Uterus (tissue), 4 donors: Measurements from ENCODE around the gene SLC9B1. TPM values are rescaled to one million over a fixed set of nuclear protein-coding genes. Genes with fewer than 3 reads are reported as not detected.

Source experiments
- DNase-seq, 2 donors: peaks; one replicate each; pipeline ENCODE4 v3.0.0-alpha.2; 2019 to 2020
- H3K27ac ChIP-seq, 2 donors: fragments of 200-600 bp; sonication (generic); 1 replicate in 1 of 2; 2 replicates in 1 of 2; pipeline ENCODE4 v1.5.1; 2016 to 2018
- H3K27me3 ChIP-seq, 2 donors: fragments of 200-600 bp; sonication (generic); one replicate each; pipeline ENCODE4 v1.5.1; 2018 to 2019; ENCODE audit warnings: control low read depth in 1 of 2
- H3K36me3 ChIP-seq, 2 donors: fragments of 200-600 bp; sonication (generic); one replicate each; pipeline ENCODE4 v1.5.1; 2019; ENCODE audit warnings: control low read depth in 1 of 2
- H3K4me1 ChIP-seq, 2 donors: fragments of 200-600 bp; sonication (generic); one replicate each; pipeline ENCODE4 v1.5.1; 2018 to 2019; ENCODE audit warnings: control low read depth in 1 of 2
- H3K4me3 ChIP-seq, 2 donors: fragments of 200-600 bp; sonication (generic); 1 replicate in 1 of 2; 2 replicates in 1 of 2; pipeline ENCODE4 v1.5.1; 2018 to 2019; ENCODE audit warnings: mild to moderate bottlenecking in 1 of 2
- H3K9me3 ChIP-seq, 2 donors: fragments of 200-600 bp; sonication (generic); one replicate each; pipeline ENCODE4 v1.5.1; 2019; ENCODE audit warnings: control low read depth in 1 of 2
- POLR2A ChIP-seq, 2 donors: fragments of 450-650 bp; IDR thresholded peaks; one replicate each; pipeline ENCODE4 v1.6.1; 2016; ENCODE audit warnings: antibody characterized with exemption in 2 of 2, mild to moderate bottlenecking in 1 of 2, moderate library complexity in 1 of 2
- intact Hi-C: fragments of 100-400 bp; cut with DNase I; formaldehyde crosslinking; loops from one replicate; pipeline ENCODE4 v1.15.1; 2023; ENCODE audit warnings: low total_unique reads
- total RNA-seq, 4 donors: library from RNA; depleted of rRNA in 3 of 4; stranded (reverse); fragments of >200 nt in 3 of 4; gene quantifications; one replicate each; pipeline versions ENCODE4 v1.1.0 to v1.2.4, GENCODE V29; 2014 to 2023
- TF ChIP-seq, protein P1 (sequence below), 4 experiments: fragments of 200-600 bp in 2 of 4; fragments of 450-650 bp in 2 of 4; sonication (generic) in 2 of 4; IDR thresholded peaks; one replicate each; pipeline ENCODE4 v1.5.1; 2016 to 2019; ENCODE audit warnings: antibody characterized with exemption in 4 of 4, mild to moderate bottlenecking in 2 of 4, moderate library complexity in 1 of 4
- donor health status: DM: yes; HTN: yes; CAD: no.

SLC9B1 gene
- total RNA-seq, 4 donors from 2014 or later = 0.59 to 4.8 (median 2.5) TPM; not detected in 1

DNA sequence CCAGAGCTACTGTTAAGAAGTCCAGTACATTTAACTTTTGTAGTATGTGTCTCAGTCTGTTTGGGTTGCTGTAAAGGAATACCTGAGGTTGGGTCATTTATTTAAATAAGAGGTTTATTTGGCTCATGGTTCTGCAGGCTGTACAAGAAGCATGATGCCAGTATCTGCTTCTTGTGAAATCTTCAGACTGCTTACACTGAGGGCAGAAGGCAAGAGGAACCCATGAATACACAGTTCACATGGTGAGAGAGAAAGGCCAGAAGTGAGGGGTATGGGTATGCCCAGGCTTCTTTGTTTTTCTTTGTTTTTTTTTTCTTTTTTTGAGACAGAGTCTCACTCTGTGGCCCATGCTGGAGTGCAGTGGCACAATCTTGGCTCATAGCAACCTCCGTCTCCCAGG, 156.8 kb downstream of the SLC9B1 start:
- no peak overlapping the region for H3K4me3 ChIP-seq
- intact Hi-C loops = no loop called here
- H3K9me3 ChIP-seq = peaks cover 0 to 3% of the 10 kb centered on the region in 2 donors
- H3K27ac ChIP-seq = no peak overlapping the region
- H3K4me1 ChIP-seq = peaks cover 0 to 8% of the 10 kb centered on the region in 2 donors
- no peak for DNase-seq
- no peaks in the 10 kb centered on the region for H3K27me3 ChIP-seq
- TF ChIP-seq, protein P1, sequence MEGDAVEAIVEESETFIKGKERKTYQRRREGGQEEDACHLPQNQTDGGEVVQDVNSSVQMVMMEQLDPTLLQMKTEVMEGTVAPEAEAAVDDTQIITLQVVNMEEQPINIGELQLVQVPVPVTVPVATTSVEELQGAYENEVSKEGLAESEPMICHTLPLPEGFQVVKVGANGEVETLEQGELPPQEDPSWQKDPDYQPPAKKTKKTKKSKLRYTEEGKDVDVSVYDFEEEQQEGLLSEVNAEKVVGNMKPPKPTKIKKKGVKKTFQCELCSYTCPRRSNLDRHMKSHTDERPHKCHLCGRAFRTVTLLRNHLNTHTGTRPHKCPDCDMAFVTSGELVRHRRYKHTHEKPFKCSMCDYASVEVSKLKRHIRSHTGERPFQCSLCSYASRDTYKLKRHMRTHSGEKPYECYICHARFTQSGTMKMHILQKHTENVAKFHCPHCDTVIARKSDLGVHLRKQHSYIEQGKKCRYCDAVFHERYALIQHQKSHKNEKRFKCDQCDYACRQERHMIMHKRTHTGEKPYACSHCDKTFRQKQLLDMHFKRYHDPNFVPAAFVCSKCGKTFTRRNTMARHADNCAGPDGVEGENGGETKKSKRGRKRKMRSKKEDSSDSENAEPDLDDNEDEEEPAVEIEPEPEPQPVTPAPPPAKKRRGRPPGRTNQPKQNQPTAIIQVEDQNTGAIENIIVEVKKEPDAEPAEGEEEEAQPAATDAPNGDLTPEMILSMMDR (IDR thresholded peaks at IDR 0.05) = no peak
- TF ChIP-seq POLR2A (IDR thresholded peaks at IDR 0.05) = no peak
- H3K36me3 ChIP-seq = no peaks in the 10 kb centered on the region

- Histone ChIP-seq H3K36me3 (no peaks in the 10 kb centered on the region), H3K9me3 (peaks cover 0 to 3% of the 10 kb centered on the region in 2 donors), H3K27ac (no peak overlapping the region), H3K4me3 (no peak overlapping the region), H3K27me3 (no peaks in the 10 kb centered on the region), H3K4me1 (peaks cover 0 to under 1% of the 10 kb centered on the region in 2 donors)
- TF ChIP-seq POLR2A (IDR thresholded peaks at IDR 0.05) = no peak
- TF ChIP-seq, protein P1 (IDR thresholded peaks at IDR 0.05) = no peak
- DNase-seq = no peak
- intact Hi-C loops = no loop called here
These were observed 157.5 kb downstream of the SLC9B1 start for GRCh38 chr4:102862016-102862415.

GRCh38 chr4:102860611-102861324, 158.7 kb downstream of the SLC9B1 start:
- no peak overlapping the region for H3K27ac ChIP-seq
- TF ChIP-seq POLR2A (IDR thresholded peaks at IDR 0.05) = no peak
- TF ChIP-seq, protein P1 (IDR thresholded peaks at IDR 0.05) = no peak
- H3K36me3 ChIP-seq = no peaks in the 10 kb centered on the region
- no peaks in the 10 kb centered on the region for H3K27me3 ChIP-seq
- intact Hi-C loops = no loop called here
- H3K4me3 ChIP-seq = no peak overlapping the region
- H3K4me1 ChIP-seq = no peaks in the 10 kb centered on the region
- no peak for DNase-seq
- peaks cover 0 to 3% of the 10 kb centered on the region in 2 donors for H3K9me3 ChIP-seq

DNA sequence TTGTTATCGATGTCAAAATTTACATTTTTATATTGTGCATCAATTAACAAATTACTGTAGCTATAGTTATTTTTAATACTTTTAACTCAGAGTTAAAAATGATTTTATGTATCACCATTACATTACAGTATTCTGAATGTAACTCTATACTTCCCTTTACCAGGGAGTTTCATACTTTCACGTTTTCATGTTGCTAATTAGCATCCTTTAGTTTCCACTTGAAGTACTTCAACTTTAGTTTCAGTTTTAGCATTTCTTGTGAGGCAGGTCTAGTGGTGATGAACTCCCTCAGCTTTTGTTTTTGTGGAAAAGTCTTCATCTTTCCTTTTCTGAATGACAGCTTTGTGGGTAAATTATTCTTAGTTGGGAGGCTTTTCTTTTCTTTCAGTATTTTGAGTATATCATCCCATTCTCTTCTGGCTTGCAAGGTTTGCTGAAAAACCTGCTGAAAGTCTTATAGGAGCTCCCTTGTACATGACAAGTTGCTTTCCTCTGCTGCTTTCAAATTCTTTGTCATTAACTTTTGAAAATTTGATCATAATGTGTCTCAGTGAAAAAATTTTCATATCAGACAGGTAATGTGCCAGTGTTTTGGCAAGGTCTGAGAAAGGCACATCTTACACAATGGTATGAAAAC, 160.6 kb downstream of the SLC9B1 start:
- Histone ChIP-seq H3K4me1 (no peaks in the 10 kb centered on the region), H3K27ac (no peak overlapping the region), H3K9me3 (peaks cover 0 to 3% of the 10 kb centered on the region in 2 donors), H3K4me3 (no peak overlapping the region), H3K36me3 (no peaks in the 10 kb centered on the region), H3K27me3 (no peaks in the 10 kb centered on the region)
- DNase-seq = no peak
- no peak for TF ChIP-seq POLR2A (IDR thresholded peaks at IDR 0.05)
- TF ChIP-seq, protein P1 (IDR thresholded peaks at IDR 0.05) = no peak
- intact Hi-C loops = no loop called here

Other genes starting within 250 kb of the SLC9B1 start
- gene UBE2D3, start 192.2 kb downstream of the SLC9B1 start, total RNA-seq = 100 to 1,000 TPM; 261 to 496 (median 294) TPM
- gene CISD2, start 150.7 kb downstream of the SLC9B1 start, total RNA-seq = 10 to 100 TPM in 3 of 4 donors, 1 to 10 TPM in 1; 3.8 to 30.0 (median 19.4) TPM
- gene SLC9B2, start 57.1 kb upstream of the SLC9B1 start, total RNA-seq = 10 to 100 TPM in 3 of 4 donors, under 1 TPM in 1; 0.59 to 26.9 (median 25.6) TPM
- gene BDH2, start 80.1 kb upstream of the SLC9B1 start, total RNA-seq = 10 to 100 TPM; 39.7 to 96.7 (median 78.1) TPM
- 10 to 100 TPM in 1 of 4 donors, under 1 TPM in 2, not detected in 1; 0.26 to 15.2 (median 0.64) TPM for gene CENPE, start 178.6 kb upstream of the SLC9B1 start, total RNA-seq